ENCODE measurements around the gene EXOC2. TPM values are rescaled to one million over a fixed set of nuclear protein-coding genes. Genes with fewer than 3 reads are reported as not detected.

EXOC2 gene
- total and polyA plus RNA-seq, 2 donors (not counting 1 experiment from before 2014, with no cell fraction given) = 12.2 to 45.0 TPM

GRCh38 chr6:474453-475185 is 218.3 kb downstream of the EXOC2 start:
- no peak overlapping the region for H3K27ac ChIP-seq (ENCODE audit: low read length in 2 of 2)
- H3K27me3 Mint-ChIP-seq = no peaks in the 10 kb centered on the region
- TF ChIP-seq EZH2 (IDR thresholded peaks at IDR 0.05; ENCODE audit: borderline replicate concordance, insufficient read depth, low read depth, low read length, poor library complexity, severe bottlenecking) = no peak
- no peak for TF ChIP-seq CTCF (IDR thresholded peaks at IDR 0.05)
- no peaks in the 10 kb centered on the region for H3K79me2 ChIP-seq (ENCODE audit: control insufficient read depth, insufficient read depth, low read length)
- no peaks in the 10 kb centered on the region for H3K9me3 Mint-ChIP-seq (ENCODE audit: insufficient read depth)
- intact Hi-C loops (cut with micrococcal nuclease) = loop anchor here (5.0 kb wide), 1 partner anchor 67 kb away; no protein-coding TSS in a partner anchor
- no peaks in the 10 kb centered on the region for H3K27me3 ChIP-seq (replicated peaks in 1 of 4; ENCODE audit: control extremely low read depth in 1 of 4, control insufficient read depth in 3 of 4, insufficient read depth in 4 of 4, low read length in 3 of 4)
- DNase-seq (peak; percentile 69), ATAC-seq (ENCODE audit: low read depth) (peak; percentile 71)
- H3K9me3 ChIP-seq (ENCODE audit: control extremely low read depth in 1 of 3, control insufficient read depth in 2 of 3, insufficient read depth in 1 of 3, low read length in 2 of 3) = no peaks in the 10 kb centered on the region
- H3K9ac ChIP-seq (ENCODE audit: low read length) = peak overlapping the region; percentile 11
- peak overlapping the region; percentile 64 for H3K4me2 ChIP-seq (replicated peaks; ENCODE audit: low read depth, low read length, poor library complexity, severe bottlenecking)
- H3K4me3 Mint-ChIP-seq = peak overlapping the region; percentile 54
- no peak overlapping the region for H3K27ac Mint-ChIP-seq
- H3K4me1 Mint-ChIP-seq = peaks cover 52% of the 10 kb centered on the region
- POLR2A ChIA-PET = no interaction called here
- 17% methylated on average over 10 of the region's 19 CpGs for WGBS (ENCODE audit: insufficient coverage)
- H4K20me1 ChIP-seq (ENCODE audit: control insufficient read depth, insufficient read depth, low read length, poor library complexity, severe bottlenecking) = no peaks in the 10 kb centered on the region
- H3K36me3 ChIP-seq (replicated peaks in 1 of 2; ENCODE audit: control extremely low read depth in 1 of 2, control insufficient read depth in 1 of 2, extremely low read depth in 1 of 2, insufficient read depth in 2 of 2, low read length in 1 of 2) = no peaks in the 10 kb centered on the region
- CTCF ChIA-PET = interaction anchor here (0.9 to 2.3 kb wide), 5 partner anchors 10 to 81 kb away, joined by 3 to 8 read pairs (median 3); no protein-coding TSS in a partner anchor
- peak overlapping the region in 1 of 5 experiments; percentile 11 for H3K4me3 ChIP-seq (ENCODE audit: control extremely low read depth in 1 of 5, extremely low read depth in 1 of 5, insufficient read depth in 1 of 5, low read depth in 2 of 5, low read length in 4 of 5)
- peaks cover 27 to 35% of the 10 kb centered on the region in 2 donors for H3K4me1 ChIP-seq (ENCODE audit: control insufficient read depth in 2 of 2, insufficient read depth in 2 of 2, low read length in 2 of 2)
- no peak overlapping the region for H2AFZ ChIP-seq (ENCODE audit: insufficient read depth, low read depth, low read length, poor library complexity, severe bottlenecking)

All from B cell (primary cell).